ENCODE data around the gene CHIC2.

CHIC2 gene

GRCh38 chr4:54092405-54093323, 28.3 kb upstream of the CHIC2 start:
- no peak for DNase-seq

DNA sequence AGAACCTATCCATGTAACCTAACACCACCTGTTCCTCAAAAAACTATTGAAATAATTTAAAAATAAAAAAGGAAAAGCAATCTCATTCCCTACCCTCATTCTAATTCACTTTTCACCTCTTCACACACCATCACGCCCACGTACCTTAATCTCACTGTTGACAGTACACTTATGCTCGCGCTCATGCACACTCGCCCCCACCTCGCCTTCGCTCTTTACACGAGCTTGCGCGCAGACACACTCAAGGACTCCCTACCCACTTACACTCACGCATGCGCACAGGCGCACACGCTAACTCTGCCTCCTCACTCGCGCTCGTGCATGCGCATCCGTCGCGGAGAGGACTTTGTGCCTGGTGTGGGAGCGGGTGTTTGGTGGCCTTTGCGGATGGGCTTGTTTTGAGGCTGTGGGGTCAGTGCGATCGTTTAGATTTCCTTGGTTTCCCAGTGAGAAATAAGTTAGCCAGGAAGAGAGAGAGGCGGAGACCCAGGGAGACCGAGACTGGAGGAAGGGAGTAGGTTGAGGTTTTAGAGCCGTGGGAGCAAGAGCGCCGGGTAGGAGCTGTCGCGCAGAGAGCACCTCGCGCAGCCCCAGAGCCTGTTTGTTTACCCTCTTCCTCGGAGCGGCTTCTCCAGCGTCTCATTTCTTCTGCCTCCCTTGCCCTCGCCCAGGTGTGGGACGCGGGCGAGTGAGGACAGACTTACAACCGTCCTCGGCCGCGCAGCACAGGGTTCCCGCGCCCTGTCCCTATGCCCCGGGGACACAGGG, 27.4 kb upstream of the CHIC2 start:
- DNase-seq = peak; percentile 69

- DNase-seq = no peak
Measured at GRCh38 chr4:54090804-54091623, 26.6 kb upstream of the CHIC2 start.

DNA sequence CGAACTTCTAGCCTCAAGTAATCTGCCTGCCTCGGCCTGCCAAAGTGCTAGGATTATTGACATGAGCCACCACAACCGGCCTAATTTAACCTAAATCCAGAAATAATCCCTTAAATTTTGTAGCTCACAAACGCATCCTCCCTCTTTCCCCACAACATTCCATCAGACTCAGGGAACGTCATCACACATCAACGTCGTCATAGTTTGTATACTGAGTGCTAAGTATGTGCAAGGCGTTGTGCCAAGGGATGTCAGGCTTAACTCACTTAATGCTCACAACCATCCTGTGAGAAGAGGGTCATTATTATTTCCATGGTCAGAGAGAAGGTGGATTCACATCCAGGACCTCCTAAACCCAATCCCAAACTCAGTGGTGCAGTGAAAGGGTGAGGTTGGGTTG, 26.0 kb upstream of the CHIC2 start:
- DNase-seq = no peak

GRCh38 chr4:54089875-54090274, 25.5 kb upstream of the CHIC2 start:
- DNase-seq = no peak

DNA sequence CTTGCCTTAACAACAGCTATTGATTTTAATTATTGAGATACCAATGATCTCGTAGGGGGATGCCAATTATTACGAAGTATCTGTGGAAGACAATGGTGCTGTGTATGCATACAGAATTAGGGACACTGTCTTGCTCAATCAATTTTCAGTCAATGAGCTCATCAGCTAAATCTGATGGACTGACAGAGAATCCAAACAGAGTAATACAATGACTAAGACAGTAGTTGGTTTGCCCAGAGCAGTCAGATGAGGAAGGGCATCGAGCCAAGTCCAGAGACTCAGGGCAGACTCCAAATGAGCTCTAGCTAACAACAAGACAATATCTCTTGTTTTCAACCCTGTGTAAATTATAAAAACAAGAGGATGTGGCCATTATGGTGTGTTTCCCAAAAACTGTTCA, 20.9 kb upstream of the CHIC2 start:
- DNase-seq = no peak

GRCh38 chr4:54082168-54082567, 17.8 kb upstream of the CHIC2 start:
- no peak for DNase-seq

GRCh38 chr4:54077812-54078211, 13.4 kb upstream of the CHIC2 start:
- no peak for DNase-seq

GRCh38 chr4:54076673-54077072, 12.3 kb upstream of the CHIC2 start:
- no peak for DNase-seq

- no peak for DNase-seq
Measured at GRCh38 chr4:54074381-54074780, 10.0 kb upstream of the CHIC2 start.

GRCh38 chr4:54073271-54073880, 9.0 kb upstream of the CHIC2 start:
- no peak for DNase-seq

GRCh38 chr4:54067166-54067565, 2.8 kb upstream of the CHIC2 start:
- DNase-seq = no peak

GRCh38 chr4:54066718-54067129, 2.3 kb upstream of the CHIC2 start:
- no peak for DNase-seq

- no peak for DNase-seq
Measured at GRCh38 chr4:54066088-54066415, 1.6 kb upstream of the CHIC2 start.

DNA sequence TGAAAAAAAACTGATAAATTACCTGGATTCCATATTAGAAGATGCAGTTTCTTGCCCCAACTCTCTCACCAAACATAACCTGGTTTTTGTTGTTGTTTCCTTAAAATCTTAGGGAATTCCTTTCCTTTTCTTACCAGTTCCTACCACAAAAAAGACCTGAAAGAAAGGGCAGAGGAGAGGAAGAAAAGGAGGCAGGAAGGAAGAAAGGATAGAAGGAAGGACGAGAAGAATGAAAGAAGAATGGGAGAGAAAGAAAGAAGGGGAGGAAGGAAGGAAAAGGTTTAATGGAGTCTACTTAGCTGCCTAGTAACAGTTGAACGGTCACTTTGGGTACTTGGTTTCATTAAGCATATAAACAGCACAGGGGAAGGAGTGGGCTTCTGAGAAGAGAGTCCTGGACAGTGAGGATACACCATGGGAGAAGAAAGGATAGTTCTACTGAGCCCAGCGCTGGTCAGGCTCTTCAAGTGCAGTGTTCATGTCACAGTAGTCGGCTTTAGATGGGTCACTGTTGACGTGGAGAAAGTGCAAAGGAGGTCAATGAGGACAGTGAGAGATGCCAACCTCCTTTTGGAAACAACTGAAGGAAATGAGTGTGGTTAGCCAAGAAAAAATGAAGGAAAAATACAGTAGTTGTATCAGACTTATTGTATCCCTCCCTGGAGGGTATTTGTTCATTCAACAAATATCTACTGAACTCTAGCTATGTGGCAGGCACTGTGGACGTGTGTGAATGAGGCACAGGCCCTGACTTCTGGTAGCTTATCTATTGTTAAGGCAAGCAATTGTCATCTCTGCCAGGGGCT, 1.1 kb upstream of the CHIC2 start:
- no peak for DNase-seq

DNA sequence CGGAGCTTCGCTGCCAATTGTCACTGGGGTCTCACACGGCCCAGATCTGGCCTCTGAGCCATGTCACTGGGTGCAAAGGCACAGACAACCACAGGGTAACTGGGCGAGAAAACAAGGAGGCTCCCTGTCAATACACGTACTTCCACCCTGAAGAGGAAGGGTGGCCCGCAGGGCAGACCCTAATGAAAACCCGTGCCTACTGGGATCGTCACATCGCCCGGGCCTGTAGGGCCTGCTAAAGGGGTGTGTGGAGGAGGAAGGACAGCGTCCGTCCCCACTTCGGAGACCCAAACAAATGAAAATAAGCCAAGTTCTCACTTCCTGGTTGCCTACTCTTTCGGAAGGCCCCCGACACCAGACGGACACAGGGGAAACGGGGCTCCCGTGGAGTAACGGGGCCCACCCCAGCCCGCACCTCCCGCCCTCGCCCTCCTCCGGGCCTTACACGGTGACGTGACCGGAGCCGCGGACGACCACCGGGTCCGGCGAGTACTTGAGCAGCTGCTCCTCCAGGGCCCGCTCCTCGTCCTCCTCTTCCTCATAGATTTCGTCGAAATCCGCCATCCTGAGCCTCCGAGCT, 578 bp downstream of the CHIC2 start:
- no peak for DNase-seq

DNA sequence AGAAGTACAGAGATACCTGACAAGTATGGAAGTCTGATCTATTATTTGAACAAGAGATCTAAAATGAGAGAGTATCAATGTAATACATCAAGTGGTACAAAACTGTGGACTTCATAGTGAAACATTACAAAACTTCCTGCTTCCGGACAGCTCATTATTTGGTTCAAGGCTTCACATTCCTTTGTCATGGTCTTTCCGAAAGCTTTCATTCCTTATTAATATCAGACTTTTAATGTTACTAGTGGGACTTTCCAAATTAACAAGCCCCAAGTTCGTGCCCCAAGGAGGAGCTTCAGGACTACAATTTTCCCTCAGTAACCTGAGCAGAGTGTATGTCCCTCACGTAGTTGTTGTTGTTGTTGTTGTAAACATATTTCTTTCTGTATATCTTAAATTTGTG, 1.2 kb downstream of the CHIC2 start:
- no peak for DNase-seq

GRCh38 chr4:54062392-54062791, 2.0 kb downstream of the CHIC2 start:
- DNase-seq = no peak

DNA sequence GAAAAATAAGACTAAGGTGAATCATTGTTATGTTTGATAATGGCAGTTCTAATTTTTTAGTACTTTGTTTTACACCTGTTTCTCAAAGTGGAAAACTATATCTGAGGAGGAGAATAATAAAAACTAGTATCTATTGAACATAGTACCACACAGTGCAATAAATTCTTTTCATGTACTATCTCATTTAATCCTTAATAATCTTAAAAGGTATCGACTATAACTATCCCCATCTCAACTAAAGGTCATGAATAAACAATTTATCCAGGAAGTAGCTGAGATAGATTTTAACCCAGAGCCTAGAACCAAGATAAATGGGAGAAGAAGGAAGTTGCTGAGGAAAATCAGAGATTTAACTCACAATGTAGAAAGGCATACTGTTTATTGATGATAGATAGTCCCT, 2.5 kb downstream of the CHIC2 start:
- DNase-seq = no peak

DNA sequence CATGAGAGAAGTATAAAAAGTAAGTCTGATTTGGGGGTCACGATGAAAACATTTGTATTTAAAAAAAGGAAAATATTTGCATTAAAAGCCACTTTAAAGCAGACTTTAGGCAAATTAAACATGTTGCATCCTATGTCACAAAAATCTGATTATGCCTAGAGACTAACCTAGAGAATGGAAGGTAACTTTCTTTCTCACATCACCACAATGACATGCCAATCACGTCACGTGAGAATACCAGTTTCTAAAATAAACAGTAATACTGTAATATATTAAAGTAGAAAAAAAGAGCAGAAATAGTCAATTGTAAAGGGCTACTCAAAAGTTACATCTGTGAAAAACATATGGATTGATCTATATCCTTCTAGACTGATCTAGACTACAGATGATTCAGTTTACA, 3.3 kb downstream of the CHIC2 start:
- DNase-seq = no peak

GRCh38 chr4:54060116-54060515, 4.3 kb downstream of the CHIC2 start:
- no peak for DNase-seq

DNA sequence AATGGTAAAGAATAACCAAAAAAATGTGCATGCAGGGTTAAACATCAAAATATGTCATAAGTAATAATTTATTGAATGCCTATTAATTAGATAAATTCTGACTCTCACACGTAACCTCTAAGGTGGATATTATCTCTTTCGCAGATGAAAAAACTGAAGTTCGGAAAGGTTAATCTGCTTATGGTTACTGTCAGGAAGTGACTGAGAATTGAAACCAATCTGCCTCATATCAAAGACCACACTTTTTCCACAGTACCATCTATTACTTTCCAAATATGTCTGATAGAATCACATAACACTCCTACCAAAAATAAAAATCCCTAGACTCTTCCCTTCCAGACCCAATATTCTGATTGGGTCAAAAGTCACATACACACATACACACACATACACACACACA, 6.2 kb downstream of the CHIC2 start:
- DNase-seq = no peak
